PFSK-1 (cell line): ENCODE measurements around the gene SPATA46.

Experiments
- FOXP2 ChIP-seq: optimal IDR thresholded peaks from 2 replicates; pipeline ENCODE3; 2011; ENCODE audit warnings: borderline replicate concordance, control low read depth, inconsistent platforms; ENCODE audit not compliant: insufficient read depth; ENCODE audit errors: extremely low read length, extremely low read depth
- POLR2AphosphoS5 ChIP-seq: IDR thresholded peaks from 2 replicates; pipeline ENCODE4 v1.6.1; 2012; ENCODE audit warnings: low read depth, mild to moderate bottlenecking, control low read depth, low read length, moderate library complexity
- SIN3A ChIP-seq: IDR thresholded peaks from 2 replicates; pipeline ENCODE4 v1.6.1; 2012; ENCODE audit warnings: mild to moderate bottlenecking, low read length, moderate library complexity, borderline replicate concordance; ENCODE audit not compliant: insufficient read depth
- TAF1 ChIP-seq: IDR thresholded peaks from 2 replicates; pipeline ENCODE4 v1.6.1; 2012; ENCODE audit warnings: low read length, control low read depth, borderline replicate concordance; ENCODE audit not compliant: insufficient read depth
- TF ChIP-seq, protein P1 (sequence below), 2 experiments: IDR thresholded peaks; 2 replicates each; pipeline versions ENCODE4 v1.6.1 to v1.8.0; 2011 to 2012; ENCODE audit warnings: low read depth in 2 of 2, low read length in 2 of 2, control low read depth in 1 of 2, inconsistent platforms in 1 of 2, mild to moderate bottlenecking in 1 of 2, moderate library complexity in 1 of 2; ENCODE audit not compliant: insufficient read depth in 1 of 2

The SPATA46 gene

DNA sequence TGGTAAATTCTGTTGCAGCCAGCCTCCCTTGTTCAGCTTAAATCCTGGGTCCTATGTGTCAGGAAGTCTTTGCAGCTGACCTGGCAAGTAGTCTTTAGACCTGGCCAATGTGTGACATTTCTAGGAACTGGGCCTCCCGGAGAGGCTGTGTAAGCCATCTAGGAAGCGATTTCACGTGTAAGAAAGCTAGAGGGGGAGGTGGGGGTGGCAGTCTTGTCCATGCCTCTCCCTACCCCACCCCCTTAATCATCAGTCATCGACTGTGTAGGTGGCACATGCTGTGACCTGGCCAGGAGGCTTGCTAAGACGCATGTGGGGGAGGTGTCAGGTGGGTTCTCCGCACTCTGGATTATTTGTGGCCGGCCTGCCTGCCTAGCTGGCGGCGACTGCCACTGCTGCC is 13.3 kb upstream of the SPATA46 start:
- no peak for TF ChIP-seq FOXP2

DNA sequence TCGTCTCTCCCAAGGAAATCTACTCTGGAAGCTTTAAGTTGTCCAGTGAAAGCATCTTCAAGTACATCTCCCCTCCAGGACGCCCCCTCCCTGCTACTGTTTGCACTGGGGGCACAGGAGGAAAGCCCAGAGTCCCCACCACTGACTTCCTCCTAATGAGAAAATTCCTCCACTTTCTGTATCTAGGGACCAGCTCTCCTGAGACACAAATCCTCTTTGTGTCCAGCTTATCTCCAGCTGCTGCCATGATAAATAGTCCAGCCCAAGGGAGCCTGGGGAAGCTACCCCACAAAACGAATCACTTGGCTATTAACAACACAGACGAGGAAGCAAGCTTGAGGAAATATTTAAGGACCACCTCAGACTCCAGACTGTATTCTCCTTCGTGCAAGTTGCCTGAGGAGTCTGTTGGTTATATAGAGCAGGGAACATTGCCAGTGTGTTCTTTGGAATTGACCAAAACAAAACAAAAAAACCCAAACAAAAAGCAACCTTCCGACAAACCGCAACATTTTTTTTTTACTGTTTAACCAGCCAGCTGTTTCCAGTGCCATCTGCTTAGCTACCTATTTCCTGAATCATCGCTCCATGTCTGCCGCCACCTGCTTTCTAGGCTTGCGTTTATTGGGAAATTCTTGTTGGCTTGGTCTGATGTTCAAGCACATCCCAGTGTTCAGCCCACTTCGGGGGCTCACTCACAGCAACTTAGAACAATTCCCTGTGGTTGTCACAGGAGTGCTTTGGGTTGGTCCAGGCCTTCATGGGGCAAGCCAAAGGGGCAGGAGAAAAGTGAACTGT is 12.6 kb upstream of the SPATA46 start:
- TF ChIP-seq SIN3A (no peak), FOXP2 (no peak), POLR2AphosphoS5 (no peak), TAF1 (no peak)
- TF ChIP-seq, protein P1, sequence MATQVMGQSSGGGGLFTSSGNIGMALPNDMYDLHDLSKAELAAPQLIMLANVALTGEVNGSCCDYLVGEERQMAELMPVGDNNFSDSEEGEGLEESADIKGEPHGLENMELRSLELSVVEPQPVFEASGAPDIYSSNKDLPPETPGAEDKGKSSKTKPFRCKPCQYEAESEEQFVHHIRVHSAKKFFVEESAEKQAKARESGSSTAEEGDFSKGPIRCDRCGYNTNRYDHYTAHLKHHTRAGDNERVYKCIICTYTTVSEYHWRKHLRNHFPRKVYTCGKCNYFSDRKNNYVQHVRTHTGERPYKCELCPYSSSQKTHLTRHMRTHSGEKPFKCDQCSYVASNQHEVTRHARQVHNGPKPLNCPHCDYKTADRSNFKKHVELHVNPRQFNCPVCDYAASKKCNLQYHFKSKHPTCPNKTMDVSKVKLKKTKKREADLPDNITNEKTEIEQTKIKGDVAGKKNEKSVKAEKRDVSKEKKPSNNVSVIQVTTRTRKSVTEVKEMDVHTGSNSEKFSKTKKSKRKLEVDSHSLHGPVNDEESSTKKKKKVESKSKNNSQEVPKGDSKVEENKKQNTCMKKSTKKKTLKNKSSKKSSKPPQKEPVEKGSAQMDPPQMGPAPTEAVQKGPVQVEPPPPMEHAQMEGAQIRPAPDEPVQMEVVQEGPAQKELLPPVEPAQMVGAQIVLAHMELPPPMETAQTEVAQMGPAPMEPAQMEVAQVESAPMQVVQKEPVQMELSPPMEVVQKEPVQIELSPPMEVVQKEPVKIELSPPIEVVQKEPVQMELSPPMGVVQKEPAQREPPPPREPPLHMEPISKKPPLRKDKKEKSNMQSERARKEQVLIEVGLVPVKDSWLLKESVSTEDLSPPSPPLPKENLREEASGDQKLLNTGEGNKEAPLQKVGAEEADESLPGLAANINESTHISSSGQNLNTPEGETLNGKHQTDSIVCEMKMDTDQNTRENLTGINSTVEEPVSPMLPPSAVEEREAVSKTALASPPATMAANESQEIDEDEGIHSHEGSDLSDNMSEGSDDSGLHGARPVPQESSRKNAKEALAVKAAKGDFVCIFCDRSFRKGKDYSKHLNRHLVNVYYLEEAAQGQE (IDR thresholded peaks at IDR 0.05; ENCODE audit: insufficient read depth in 1 of 2, low read depth in 2 of 2, low read length in 2 of 2), result no peak

DNA sequence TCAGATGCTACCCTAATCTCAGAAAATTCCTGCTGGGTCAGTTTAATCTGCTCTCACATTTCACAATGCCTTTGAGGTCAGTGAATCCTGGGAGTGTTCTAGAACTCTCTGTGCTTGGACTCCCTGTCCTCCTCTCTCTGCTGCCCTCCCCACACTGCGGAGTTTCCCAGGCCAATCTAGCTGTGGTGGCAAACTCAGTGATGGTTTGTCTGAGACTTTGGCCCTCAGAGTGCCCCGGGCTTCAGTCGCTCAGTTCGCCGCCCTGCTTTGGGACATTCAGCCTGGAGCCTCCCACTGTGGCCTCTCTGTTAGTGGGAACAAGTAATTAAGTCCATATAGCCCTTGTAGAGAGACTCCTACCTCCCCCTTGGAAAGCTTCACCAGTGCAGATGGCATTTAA is 12.0 kb upstream of the SPATA46 start:
- TF ChIP-seq SIN3A (no peak), TAF1 (no peak), POLR2AphosphoS5 (no peak), FOXP2 (no peak)
- TF ChIP-seq, protein P1 (IDR thresholded peaks at IDR 0.05; ENCODE audit: insufficient read depth in 1 of 2, low read depth in 2 of 2, low read length in 2 of 2), result no peak

DNA sequence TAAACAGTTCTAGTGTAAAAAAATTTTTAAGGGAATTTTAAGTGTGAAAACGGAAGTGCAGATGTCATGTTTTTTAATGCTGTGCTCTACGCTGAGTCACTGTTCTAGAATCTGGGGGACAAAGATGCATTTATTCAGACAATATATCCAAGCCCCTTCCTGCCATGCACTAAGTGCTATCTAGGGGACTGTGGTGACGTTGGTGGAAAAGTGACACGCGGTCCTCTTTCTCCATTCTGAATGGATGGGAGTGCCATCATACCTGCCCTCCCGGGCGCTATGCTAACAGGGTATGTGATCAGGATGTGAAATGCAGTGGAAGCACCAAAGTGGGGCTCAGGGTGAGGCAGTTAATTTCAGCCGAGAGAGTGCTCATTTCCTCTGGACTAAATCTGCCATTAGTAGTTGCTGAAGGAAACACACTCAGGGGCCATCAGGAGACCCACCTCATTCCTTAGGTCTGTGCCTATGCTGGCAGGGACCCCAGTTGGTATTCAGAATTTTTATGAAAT is 11.5 kb upstream of the SPATA46 start:
- no peak for TF ChIP-seq POLR2AphosphoS5
- no peak for TF ChIP-seq SIN3A
- no peak for TF ChIP-seq TAF1

DNA sequence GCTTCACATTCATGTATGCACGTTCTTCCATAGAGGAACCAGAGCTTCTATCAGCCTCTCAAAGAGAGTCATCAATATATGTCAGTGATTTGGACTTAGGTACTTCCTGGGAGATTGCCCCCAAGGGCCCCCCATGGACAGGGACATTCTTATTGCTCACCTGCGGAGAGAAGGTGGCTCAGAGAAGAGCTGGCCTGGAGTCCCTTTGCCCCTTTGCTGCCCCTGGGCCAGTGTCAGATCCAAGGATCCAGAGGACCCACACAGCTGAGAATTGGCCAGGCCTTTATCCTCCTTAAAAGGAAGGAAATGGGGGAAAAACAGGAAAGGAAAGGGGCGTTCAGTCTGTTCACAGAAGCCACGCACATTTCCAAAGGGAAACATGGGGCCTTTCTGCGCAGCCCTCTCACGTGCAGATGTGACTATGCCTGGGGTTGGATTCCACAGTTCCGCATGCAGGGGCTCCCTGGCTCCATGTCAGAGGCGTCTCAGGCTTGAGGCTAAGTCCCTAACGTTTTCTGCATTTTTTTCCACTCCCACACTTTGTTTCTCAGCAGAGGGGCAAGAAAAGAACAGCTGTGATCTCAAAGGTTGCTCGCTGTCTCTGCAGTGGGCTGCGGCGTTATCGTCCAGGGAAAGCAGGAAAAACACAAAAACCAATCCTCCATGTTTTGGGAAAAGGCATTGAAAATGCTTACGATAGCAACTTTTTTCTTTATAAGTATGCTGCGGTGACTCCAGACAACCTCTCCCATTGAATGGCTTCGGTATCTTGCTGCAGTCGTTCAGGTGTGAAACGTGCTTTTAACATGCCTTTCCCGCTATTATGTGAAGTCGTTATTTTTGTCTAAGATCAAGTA is 10.8 kb upstream of the SPATA46 start:
- TF ChIP-seq TAF1, result no peak
- no peak for TF ChIP-seq POLR2AphosphoS5
- TF ChIP-seq SIN3A, result no peak
- TF ChIP-seq FOXP2, result no peak
- TF ChIP-seq, protein P1 (IDR thresholded peaks at IDR 0.05; ENCODE audit: insufficient read depth in 1 of 2, low read depth in 2 of 2, low read length in 2 of 2), result no peak
